Stimulated activated CD8-positive, alpha-beta memory T cell treated with anti-CD3 and anti-CD28 coated beads, Interleukin-15, amount 100 ng/mL, for 1 hour (primary cell): ENCODE measurements around the gene TNFSF13B.

ENCODE experiments used
- DNase-seq: peaks from one replicate; pipeline ENCODE4 v3.0.0-alpha.2; 2020; ENCODE audit warnings: low read depth

Gene TNFSF13B

GRCh38 chr13:108349269-108349668, 79.8 kb downstream of the TNFSF13B start:
- no peak for DNase-seq

DNA sequence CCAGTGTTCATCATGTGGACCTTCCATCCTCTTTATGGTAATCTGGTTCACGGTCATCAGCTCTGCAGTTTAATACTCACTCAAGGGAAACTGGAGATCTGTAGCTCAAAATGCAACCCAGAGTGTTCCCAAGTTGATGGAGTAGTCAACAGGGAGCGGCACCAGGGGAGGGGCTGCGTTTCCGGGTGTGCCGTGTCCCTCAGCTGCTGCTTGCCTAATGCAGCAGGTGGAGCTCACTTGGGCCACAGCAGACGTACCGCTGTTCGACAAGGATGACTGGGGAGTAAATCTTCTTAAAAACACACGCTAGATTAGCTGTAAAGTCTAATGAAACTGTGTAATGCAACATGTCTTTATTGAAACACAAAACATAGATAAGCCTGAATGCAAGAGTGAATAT, 81.1 kb downstream of the TNFSF13B start:
- DNase-seq: no peak

DNA sequence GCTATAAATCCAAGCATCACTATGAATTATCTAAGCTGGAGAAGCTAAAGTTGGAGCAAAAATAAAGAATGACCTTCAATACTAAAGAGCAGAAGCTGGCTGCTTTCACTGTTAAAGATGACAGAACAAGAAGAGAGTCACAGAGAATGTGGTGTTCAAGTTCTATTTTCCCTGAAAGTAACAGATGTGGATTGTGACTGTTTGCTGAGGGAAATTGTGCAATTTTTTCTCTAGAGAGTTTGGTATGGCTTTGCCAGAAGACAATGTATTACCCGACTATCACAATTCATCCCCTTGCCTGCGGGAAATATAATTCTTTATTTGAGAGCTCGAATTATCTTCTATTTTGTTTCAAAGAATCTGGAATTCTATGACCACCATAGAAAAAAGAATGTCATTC, 83.1 kb downstream of the TNFSF13B start:
- no peak for DNase-seq

DNA sequence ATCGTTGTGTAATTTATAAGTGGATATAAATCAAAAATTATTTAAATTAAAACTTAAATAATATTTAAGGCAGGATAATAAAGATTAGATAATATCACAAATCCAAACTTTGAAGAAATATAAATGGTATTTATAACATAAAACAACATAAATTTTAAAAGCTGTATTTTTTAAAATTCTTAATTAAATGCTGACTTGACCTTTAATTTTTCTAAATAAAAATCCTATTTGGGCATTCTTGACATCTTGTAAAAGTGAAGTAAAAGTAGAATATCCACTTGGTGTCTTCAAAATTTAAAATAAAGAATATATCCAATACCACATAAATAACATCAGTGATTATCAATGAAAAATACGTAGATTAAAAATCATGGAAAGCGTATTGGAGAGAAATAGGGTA, 87.7 kb downstream of the TNFSF13B start:
- DNase-seq: no peak
